DND-41 (cell line): ENCODE measurements around the gene ZNF575.

Experiments
- CTCF ChIP-seq: IDR thresholded peaks from 2 replicates; pipeline ENCODE4 v1.5.1; 2012; ENCODE audit warnings: borderline replicate concordance, low read length, moderate library complexity, mild to moderate bottlenecking; ENCODE audit not compliant: poor library complexity, severe bottlenecking; ENCODE audit errors: extremely low read depth
- EZH2 ChIP-seq: IDR thresholded peaks from 3 replicates; pipeline ENCODE4 v1.6.1; 2012; ENCODE audit warnings: borderline replicate concordance, low read depth, mild to moderate bottlenecking, moderate library complexity, low read length, inconsistent platforms; ENCODE audit not compliant: severe bottlenecking

GRCh38 chr19:43490759-43491158 is 42.2 kb upstream of the ZNF575 start:
- no peak for TF ChIP-seq CTCF
- TF ChIP-seq EZH2: no peak
